Neural cell (in vitro differentiated cells): ENCODE results near the gene ASCC1. TPM values are rescaled to one million over a fixed set of nuclear protein-coding genes. Genes with fewer than 3 reads are reported as not detected.

Experiments used
- H2AFZ ChIP-seq: fragments of 200-600, 300-800 bp; sonication (generic), shearing (Covaris generic); 2 replicates; pipeline ENCODE4 v1.6.0; 2014; ENCODE audit warnings: low read depth, mild to moderate bottlenecking, antibody characterized with exemption, low read length, moderate library complexity
- H3F3A ChIP-seq: fragments of 200-600 bp; shearing (Covaris generic); 2 replicates; pipeline ENCODE4 v1.6.1; 2016; ENCODE audit warnings: mild to moderate bottlenecking, moderate library complexity, mixed read lengths, antibody characterized with exemption, low read length; ENCODE audit not compliant: insufficient read depth, poor library complexity, severe bottlenecking
- H3K27ac ChIP-seq: fragments of 200-600, 300-800 bp; sonication (generic), shearing (Covaris generic); 2 replicates; pipeline ENCODE4 v1.5.1; 2014; ENCODE audit warnings: mild to moderate bottlenecking, low read length, moderate library complexity
- H3K27me3 ChIP-seq: fragments of 300-800, 200-600 bp; sonication (generic), shearing (Covaris generic); 2 replicates; pipeline ENCODE4 v1.6.0; 2014; ENCODE audit warnings: mild to moderate bottlenecking, low read depth, low read length, moderate library complexity; ENCODE audit not compliant: insufficient read depth
- H3K36me3 ChIP-seq: fragments of 300-800, 200-600 bp; sonication (generic), shearing (Covaris generic); 2 replicates; pipeline ENCODE4 v1.5.1; 2014; ENCODE audit warnings: mild to moderate bottlenecking, antibody characterized with exemption, low read length, moderate library complexity; ENCODE audit not compliant: insufficient read depth
- H3K4me2 ChIP-seq: fragments of 300-800, 200-600 bp; sonication (generic), shearing (Covaris generic); 2 replicates; pipeline ENCODE4 v1.6.0; 2014; ENCODE audit warnings: mild to moderate bottlenecking, low read length
- H3K4me3 ChIP-seq: fragments of 300-800, 200-600 bp; sonication (generic), shearing (Covaris generic); 2 replicates; pipeline ENCODE4 v1.5.1; 2014; ENCODE audit warnings: mild to moderate bottlenecking, low read length, moderate library complexity
- H3K79me2 ChIP-seq: fragments of 200-600 bp; shearing (Covaris generic); replicated peaks from 2 replicates; pipeline ENCODE4 v1.6.0; 2014; ENCODE audit warnings: mild to moderate bottlenecking, low read length, moderate library complexity; ENCODE audit not compliant: insufficient read depth
- H3K9ac ChIP-seq: fragments of 300-800, 200-600 bp; sonication (generic), shearing (Covaris generic); 2 replicates; pipeline ENCODE4 v1.6.1; 2016; ENCODE audit warnings: mild to moderate bottlenecking, low read length, mixed read lengths
- H3K9me2 ChIP-seq: fragments of 200-600 bp; shearing (Covaris generic); 2 replicates; pipeline ENCODE4 v1.6.1; 2016; ENCODE audit warnings: mild to moderate bottlenecking, low read length, mixed read lengths; ENCODE audit not compliant: insufficient read depth
- H3K9me3 ChIP-seq: fragments of 200-600, 300-800 bp; sonication (generic), shearing (Covaris generic); 2 replicates; pipeline ENCODE4 v1.6.1; 2016; ENCODE audit warnings: mild to moderate bottlenecking, mixed run types, low read length, moderate library complexity, mixed read lengths
- H4K20me1 ChIP-seq: fragments of 200-600 bp; shearing (Covaris generic); 2 replicates; pipeline ENCODE4 v1.6.1; 2016; ENCODE audit warnings: mild to moderate bottlenecking, mixed run types; ENCODE audit not compliant: insufficient read depth
- EP300 ChIP-seq: fragments of 450-650 bp; conservative IDR thresholded peaks from 2 replicates; pipeline ENCODE4 v1.6.1; 2014; ENCODE audit warnings: antibody characterized with exemption, mild to moderate bottlenecking, moderate library complexity; ENCODE audit not compliant: poor library complexity, severe bottlenecking
- EZH2 ChIP-seq: fragments of 200-600, 300-800 bp; shearing (Covaris generic), sonication (generic); IDR thresholded peaks from 2 replicates; pipeline ENCODE4 v1.6.1; 2014; ENCODE audit warnings: antibody characterized with exemption, low read length, borderline replicate concordance, mild to moderate bottlenecking; ENCODE audit not compliant: insufficient read depth, poor library complexity, severe bottlenecking
- MXI1 ChIP-seq: fragments of 450-650 bp; conservative IDR thresholded peaks from 2 replicates; pipeline ENCODE4 v1.6.1; 2014; ENCODE audit warnings: antibody characterized with exemption, mild to moderate bottlenecking; ENCODE audit not compliant: poor library complexity, severe bottlenecking
- POLR2AphosphoS5 ChIP-seq: IDR thresholded peaks from 2 replicates; pipeline ENCODE4 v1.6.1; 2012
- RAD21 ChIP-seq: fragments of 450-650 bp; conservative IDR thresholded peaks from 2 replicates; pipeline ENCODE4 v1.6.1; 2014; ENCODE audit warnings: antibody characterized with exemption, mild to moderate bottlenecking, moderate library complexity
- REST ChIP-seq: IDR thresholded peaks from 2 replicates; pipeline ENCODE4 v1.6.1; 2012; ENCODE audit warnings: borderline replicate concordance
- SMC3 ChIP-seq: fragments of 450-650 bp; conservative IDR thresholded peaks from 2 replicates; pipeline ENCODE4 v1.6.1; 2014; ENCODE audit warnings: antibody characterized with exemption, mild to moderate bottlenecking, moderate library complexity; ENCODE audit not compliant: poor library complexity
- TAF1 ChIP-seq: IDR thresholded peaks from 2 replicates; pipeline ENCODE4 v1.6.1; 2012; ENCODE audit warnings: low read depth
- polyA plus RNA-seq: library from polyadenylated mRNA; depleted of rRNA; stranded (reverse); fragments of >200 nt; gene quantifications from 2 replicates; pipeline ENCODE4 v1.2.3, GENCODE V29; 2014
- TF ChIP-seq, protein P1 (sequence below): fragments of 450-650 bp; IDR thresholded peaks from 2 replicates; pipeline ENCODE4 v1.5.1; 2014; ENCODE audit warnings: antibody characterized with exemption, mild to moderate bottlenecking, moderate library complexity; ENCODE audit not compliant: poor library complexity, severe bottlenecking

ASCC1 gene
- polyA plus RNA-seq, 1 donor from 2014 or later, result 39.6 TPM

DNA sequence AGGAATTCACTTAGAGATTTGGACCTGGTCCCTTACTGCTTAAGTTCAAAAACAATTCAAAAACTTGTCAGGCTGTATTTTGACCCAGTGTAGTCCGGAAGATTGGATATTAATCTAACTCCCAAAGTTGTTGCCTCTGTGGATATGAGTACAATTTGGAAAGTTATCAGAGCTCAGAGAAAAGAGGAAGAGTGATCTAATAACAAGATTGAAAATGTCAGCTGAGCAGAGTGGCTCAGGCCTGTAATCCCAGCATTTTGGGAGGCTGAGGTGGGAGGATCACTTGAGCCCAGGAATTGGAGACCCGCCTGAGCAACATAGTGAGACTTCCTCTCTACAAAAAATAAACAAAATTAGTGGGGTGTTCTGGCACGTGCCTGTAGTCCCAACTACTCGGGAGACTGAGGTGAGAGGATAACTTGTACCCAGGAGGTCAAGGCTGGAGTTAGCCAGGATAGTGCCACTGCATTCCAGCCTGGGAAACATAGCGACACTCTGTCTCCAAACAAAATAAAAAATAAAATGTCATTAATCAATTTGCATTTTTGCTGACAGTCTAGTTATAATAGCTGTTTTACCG is 3.2 kb upstream of the ASCC1 start:
- no peaks in the 10 kb centered on the region for H3F3A ChIP-seq
- peaks cover 13% of the 10 kb centered on the region for H3K79me2 ChIP-seq
- H4K20me1 ChIP-seq, result no peaks in the 10 kb centered on the region
- H3K36me3 ChIP-seq, result no peaks in the 10 kb centered on the region
- H3K9me3 ChIP-seq, result no peaks in the 10 kb centered on the region
- no peak overlapping the region for H3K9ac ChIP-seq
- H3K27ac ChIP-seq, result no peak overlapping the region
- no peak overlapping the region for H3K4me2 ChIP-seq
- H2AFZ ChIP-seq, result no peak overlapping the region
- no peak overlapping the region for H3K4me3 ChIP-seq
- H3K9me2 ChIP-seq, result no peaks in the 10 kb centered on the region
- TF ChIP-seq EZH2, result no peak
- TF ChIP-seq, protein P1, sequence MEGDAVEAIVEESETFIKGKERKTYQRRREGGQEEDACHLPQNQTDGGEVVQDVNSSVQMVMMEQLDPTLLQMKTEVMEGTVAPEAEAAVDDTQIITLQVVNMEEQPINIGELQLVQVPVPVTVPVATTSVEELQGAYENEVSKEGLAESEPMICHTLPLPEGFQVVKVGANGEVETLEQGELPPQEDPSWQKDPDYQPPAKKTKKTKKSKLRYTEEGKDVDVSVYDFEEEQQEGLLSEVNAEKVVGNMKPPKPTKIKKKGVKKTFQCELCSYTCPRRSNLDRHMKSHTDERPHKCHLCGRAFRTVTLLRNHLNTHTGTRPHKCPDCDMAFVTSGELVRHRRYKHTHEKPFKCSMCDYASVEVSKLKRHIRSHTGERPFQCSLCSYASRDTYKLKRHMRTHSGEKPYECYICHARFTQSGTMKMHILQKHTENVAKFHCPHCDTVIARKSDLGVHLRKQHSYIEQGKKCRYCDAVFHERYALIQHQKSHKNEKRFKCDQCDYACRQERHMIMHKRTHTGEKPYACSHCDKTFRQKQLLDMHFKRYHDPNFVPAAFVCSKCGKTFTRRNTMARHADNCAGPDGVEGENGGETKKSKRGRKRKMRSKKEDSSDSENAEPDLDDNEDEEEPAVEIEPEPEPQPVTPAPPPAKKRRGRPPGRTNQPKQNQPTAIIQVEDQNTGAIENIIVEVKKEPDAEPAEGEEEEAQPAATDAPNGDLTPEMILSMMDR, result no peak
- TF ChIP-seq SMC3, result no peak
- TF ChIP-seq RAD21, result no peak
- TF ChIP-seq EP300, result no peak
- TF ChIP-seq REST, result no peak
- TF ChIP-seq POLR2AphosphoS5, result no peak
- no peak for TF ChIP-seq TAF1
- no peaks in the 10 kb centered on the region for H3K27me3 ChIP-seq

DNA sequence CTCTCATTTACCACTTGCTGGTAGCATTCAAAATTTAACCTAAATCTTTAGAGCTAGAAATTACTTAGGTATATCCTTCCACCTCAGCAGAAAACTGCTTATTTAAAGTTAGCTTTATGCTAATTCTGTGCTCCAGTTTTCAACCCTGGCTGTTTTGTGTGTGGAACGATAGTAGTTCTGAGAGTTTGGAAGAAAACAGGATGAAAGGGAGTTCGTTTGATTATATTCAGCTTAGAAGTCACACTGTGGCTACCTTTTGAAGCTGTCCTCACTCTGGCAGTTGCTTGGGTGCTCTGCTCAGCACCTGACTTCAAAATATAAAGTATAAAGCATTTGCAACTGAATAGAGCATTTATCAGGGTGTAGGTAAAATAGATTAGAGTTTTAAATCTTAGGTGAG is 2.6 kb upstream of the ASCC1 start:
- Histone ChIP-seq H3K9me3 (no peaks in the 10 kb centered on the region), H3K36me3 (no peaks in the 10 kb centered on the region), H3K9ac (no peak overlapping the region), H3K9me2 (no peaks in the 10 kb centered on the region), H3K27me3 (no peaks in the 10 kb centered on the region), H3K4me3 (no peak overlapping the region), H2AFZ (no peak overlapping the region), H3K79me2 (peaks cover 13% of the 10 kb centered on the region), H3K4me2 (no peak overlapping the region), H3K27ac (no peak overlapping the region), H4K20me1 (no peaks in the 10 kb centered on the region), H3F3A (no peaks in the 10 kb centered on the region)
- TF ChIP-seq POLR2AphosphoS5, result no peak
- no peak for TF ChIP-seq RAD21
- TF ChIP-seq EZH2, result no peak
- TF ChIP-seq MXI1, result no peak
- no peak for TF ChIP-seq EP300
- no peak for TF ChIP-seq SMC3
- TF ChIP-seq REST, result no peak
- TF ChIP-seq TAF1, result no peak
- TF ChIP-seq, protein P1, result no peak
